Mucosa of descending colon (tissue), 3 donors: ENCODE results near the gene GALNT7. TPM values are rescaled to one million over a fixed set of nuclear protein-coding genes. Genes with fewer than 3 reads are reported as not detected.

ENCODE experiments used
- ATAC-seq: fragments of 200-7000 bp; cut with Tn5 transposase; one replicate; pipeline ENCODE4 v1.9.1; 2020; ENCODE audit warnings: mild to moderate bottlenecking, moderate library complexity
- DNase-seq, 3 donors: peaks; one replicate each; pipeline ENCODE4 v3.0.0-alpha.2; 2020
- H3K36me3 ChIP-seq: fragments of 200-600 bp; one replicate; pipeline ENCODE4 v1.8.0; 2021; ENCODE audit warnings: low read depth, mild to moderate bottlenecking
- H3K4me1 ChIP-seq: fragments of 200-600 bp; one replicate; pipeline ENCODE4 v1.8.0; 2021; ENCODE audit warnings: low read depth, mild to moderate bottlenecking
- H3K4me3 ChIP-seq: fragments of 200-600 bp; one replicate; pipeline ENCODE4 v1.8.0; 2021; ENCODE audit warnings: mild to moderate bottlenecking
- H3K9me3 ChIP-seq: fragments of 200-600 bp; one replicate; pipeline ENCODE4 v1.8.0; 2021; ENCODE audit warnings: mild to moderate bottlenecking
- CTCF ChIP-seq: fragments of 200-600 bp; IDR thresholded peaks from one replicate; pipeline ENCODE4 v1.8.0; 2022; ENCODE audit warnings: antibody characterized with exemption, mild to moderate bottlenecking
- intact Hi-C, 2 donors: fragments of 100-400 bp; cut with DNase I in 1 of 2; cut with micrococcal nuclease in 1 of 2; formaldehyde crosslinking; loops; one replicate each; pipeline versions ENCODE4 v1.11.0 to v1.11.1; 2022; cut with DNase I, micrococcal nuclease
- total RNA-seq, 3 donors: library from RNA; stranded (reverse); fragmentation: NEBNext Ultra II Directional in 2 of 3; extraction: Animal tissue kit (Norgen Biotek cat#: 25700) in 2 of 3; gene quantifications; one replicate each; pipeline versions ENCODE4 v1.2.1 to v1.2.4, GENCODE V29; 2021 to 2023
- donor health status: DM: no; HTN: no; CAD: no; lungs with moderate emphysema.
- donor health status: DM: no; HTN: no; CAD: no.
- donor health status: DM: no; HTN: yes; CAD: no.

GALNT7 gene
- total RNA-seq, 3 donors from 2014 or later, result 61.4 to 141 (median 109) TPM

GRCh38 chr4:173171987-173172386, 3.4 kb downstream of the GALNT7 start:
- intact Hi-C loops, result no loop called here
- DNase-seq (no peak), ATAC-seq (no peak)
- Histone ChIP-seq H3K36me3 (no peaks in the 10 kb centered on the region), H3K4me1 (peaks cover 10% of the 10 kb centered on the region), H3K9me3 (no peaks in the 10 kb centered on the region), H3K4me3 (no peak overlapping the region)
- TF ChIP-seq CTCF, result no peak

- intact Hi-C loops, result no loop called here
- DNase-seq, result no peak
Measured at GRCh38 chr4:173174184-173174583, 5.6 kb downstream of the GALNT7 start.

GRCh38 chr4:173174594-173175012, 6.0 kb downstream of the GALNT7 start:
- peaks cover 10% of the 10 kb centered on the region for H3K4me1 ChIP-seq
- H3K36me3 ChIP-seq, result no peaks in the 10 kb centered on the region
- no peak overlapping the region for H3K4me3 ChIP-seq
- H3K9me3 ChIP-seq, result no peaks in the 10 kb centered on the region
- ATAC-seq (no peak), DNase-seq (no peak)
- intact Hi-C loops, result no loop called here
- no peak for TF ChIP-seq CTCF

More at GRCh38 chr4:173174184-173174583, 5.6 kb downstream of the GALNT7 start:
- Histone ChIP-seq H3K9me3 (no peaks in the 10 kb centered on the region), H3K4me1 (peaks cover 10% of the 10 kb centered on the region), H3K4me3 (no peak overlapping the region), H3K36me3 (no peaks in the 10 kb centered on the region)
- no peak for ATAC-seq
- TF ChIP-seq CTCF, result no peak

- Histone ChIP-seq H3K36me3 (no peaks in the 10 kb centered on the region), H3K4me3 (no peak overlapping the region), H3K4me1 (peaks cover 2% of the 10 kb centered on the region), H3K9me3 (no peaks in the 10 kb centered on the region)
- intact Hi-C loops, result no loop called here
- DNase-seq (no peak), ATAC-seq (no peak)
- no peak for TF ChIP-seq CTCF
Measured at GRCh38 chr4:173176010-173176409, 7.4 kb downstream of the GALNT7 start.

DNA sequence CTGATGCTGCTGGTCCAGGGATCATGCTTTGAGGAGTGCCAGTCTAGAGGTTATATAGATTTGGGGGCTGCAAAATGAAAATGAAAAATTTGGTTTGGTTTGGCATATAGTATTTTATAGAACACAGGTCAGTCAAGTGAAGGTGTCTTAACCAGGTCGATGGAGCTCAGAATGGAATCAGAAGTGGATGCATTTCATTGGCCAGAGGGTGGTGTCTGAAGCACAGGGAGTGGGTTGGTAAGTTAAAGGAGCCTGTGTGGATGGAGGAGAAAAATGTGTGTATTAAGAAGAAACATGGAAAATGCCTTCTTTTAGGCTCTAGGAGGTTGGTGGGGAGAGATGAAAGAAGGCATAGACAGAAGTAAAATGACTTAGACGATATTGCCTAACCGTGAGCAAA, 8.6 kb downstream of the GALNT7 start:
- no peaks in the 10 kb centered on the region for H3K4me1 ChIP-seq
- intact Hi-C loops, result no loop called here
- ATAC-seq, result no peak

More for the DNA sequence above, 8.6 kb downstream of the GALNT7 start:
- no peaks in the 10 kb centered on the region for H3K9me3 ChIP-seq
- no peak overlapping the region for H3K4me3 ChIP-seq
- no peak for TF ChIP-seq CTCF
- no peaks in the 10 kb centered on the region for H3K36me3 ChIP-seq
- DNase-seq, result no peak
